ENCODE results near the gene RALA.

GRCh38 chr7:39676346-39676745 is 53.0 kb downstream of the RALA start:
- TF ChIP-seq CTCF (conservative IDR thresholded peaks at IDR 0.05), result no peak
- no peak for TF ChIP-seq EZH2 (IDR thresholded peaks at IDR 0.05; ENCODE audit: low read depth)
